IMR-90 (cell line): ENCODE data around the gene SNX5. TPM values are rescaled to one million over a fixed set of nuclear protein-coding genes. Genes with fewer than 3 reads are reported as not detected.

Experiments used
- ATAC-seq: fragments of 200-7000 bp; cut with Tn5 transposase; 2 replicates; pipeline ENCODE4 v1.9.1; 2020; ENCODE audit warnings: low read depth, mild to moderate bottlenecking, moderate library complexity
- BruUV-seq: library from RNA; stranded (reverse); fragments of 400-500 nt; replicated peaks from 2 replicates; lab custom pipeline; 2021; lab: Mats Ljungman, UMichigan
- CTCF ChIA-PET: fragments of 300-600 bp; formaldehyde crosslinking; extraction: SDS; loops from one replicate; lab custom pipeline; 2021; ENCODE audit warnings: antibody characterized with exemption; lab: Yijun Ruan, JAX
- POLR2A ChIA-PET: fragments of 300-600 bp; sonication (Branson Sonifier 250); formaldehyde crosslinking; loops from one replicate; lab custom pipeline; 2022; ENCODE audit warnings: antibody characterized with exemption; ENCODE audit not compliant: unreplicated experiment; lab: Charles Lee
- DNase-seq: peaks from one replicate; pipeline ENCODE4 v3.0.0; 2013
- H2AFZ ChIP-seq: replicated peaks from 2 replicates; pipeline ENCODE3; 2013; ENCODE audit warnings: low read length, mild to moderate bottlenecking; ENCODE audit not compliant: poor library complexity
- H2AK5ac ChIP-seq: 2 replicates; pipeline ENCODE4 v1.6.1; 2013; ENCODE audit warnings: low read depth, low read length, inconsistent platforms
- H2AK9ac ChIP-seq: replicated peaks from 2 replicates; pipeline ENCODE3; 2013; ENCODE audit warnings: mild to moderate bottlenecking, low read depth, low read length, moderate library complexity; ENCODE audit not compliant: poor library complexity
- H2BK120ac ChIP-seq: 2 replicates; pipeline ENCODE4 v1.6.1; 2013; ENCODE audit warnings: low read depth, low read length, inconsistent platforms
- H2BK15ac ChIP-seq: 3 replicates; pipeline ENCODE4 v1.6.1; 2013; ENCODE audit warnings: low read depth, low read length, inconsistent platforms
- H2BK20ac ChIP-seq: 2 replicates; pipeline ENCODE4 v1.6.1; 2013; ENCODE audit warnings: low read depth, mild to moderate bottlenecking, inconsistent platforms, low read length, moderate library complexity
- H2BK5ac ChIP-seq: 2 replicates; pipeline ENCODE4 v1.6.1; 2013; ENCODE audit warnings: mild to moderate bottlenecking, low read depth, low read length, inconsistent platforms; ENCODE audit not compliant: poor library complexity, severe bottlenecking
- H3K14ac ChIP-seq: replicated peaks from 2 replicates; pipeline ENCODE4 v1.6.1; 2013; ENCODE audit warnings: low read depth, low read length, inconsistent platforms
- H3K18ac ChIP-seq: 2 replicates; pipeline ENCODE4 v1.6.1; 2013; ENCODE audit warnings: low read depth, low read length, control low read depth
- H3K23ac ChIP-seq: 2 replicates; pipeline ENCODE4 v1.6.1; 2013; ENCODE audit warnings: low read depth, low read length, inconsistent platforms
- H3K27ac ChIP-seq: 2 replicates; pipeline ENCODE4 v1.5.1; 2013; ENCODE audit warnings: mild to moderate bottlenecking, control low read depth, low read length; ENCODE audit not compliant: insufficient read depth
- H3K27me3 ChIP-seq: 2 replicates; pipeline ENCODE4 v1.6.1; 2013; ENCODE audit warnings: low read length; ENCODE audit not compliant: control insufficient read depth, insufficient read depth
- H3K36me3 ChIP-seq: 2 replicates; pipeline ENCODE4 v1.6.1; 2013; ENCODE audit warnings: low read length, mixed read lengths; ENCODE audit not compliant: control insufficient read depth, insufficient read depth
- H3K4ac ChIP-seq: 2 replicates; pipeline ENCODE4 v1.6.1; 2013; ENCODE audit warnings: low read depth, low read length, inconsistent platforms
- H3K4me1 ChIP-seq: 2 replicates; pipeline ENCODE4 v1.6.1; 2013; ENCODE audit warnings: low read length, mixed read lengths; ENCODE audit not compliant: control insufficient read depth, insufficient read depth
- H3K4me2 ChIP-seq: 2 replicates; pipeline ENCODE4 v1.6.1; 2013; ENCODE audit warnings: low read depth, mild to moderate bottlenecking, control low read depth, low read length, moderate library complexity
- H3K4me3 ChIP-seq: 2 replicates; pipeline ENCODE4 v1.5.1; 2013; ENCODE audit warnings: low read depth, mild to moderate bottlenecking, control low read depth, low read length, moderate library complexity; ENCODE audit not compliant: insufficient read depth
- H3K56ac ChIP-seq: 2 replicates; pipeline ENCODE4 v1.6.1; 2013; ENCODE audit warnings: low read length, inconsistent platforms; ENCODE audit not compliant: insufficient read depth; ENCODE audit errors: extremely low read depth
- H3K79me1 ChIP-seq, 2 experiments: 2 replicates each; pipeline ENCODE4 v1.6.1; 2013; ENCODE audit warnings: low read length in 2 of 2, inconsistent platforms in 1 of 2, low read depth in 1 of 2
- H3K9ac ChIP-seq: 2 replicates; pipeline ENCODE4 v1.6.1; 2013; ENCODE audit warnings: low read depth, low read length, control low read depth
- H3K9me1 ChIP-seq: 2 replicates; pipeline ENCODE4 v1.6.1; 2013; ENCODE audit warnings: low read length, inconsistent platforms; ENCODE audit not compliant: insufficient read depth
- H3K9me3 ChIP-seq: 2 replicates; pipeline ENCODE4 v1.6.1; 2013; ENCODE audit warnings: low read length; ENCODE audit not compliant: control insufficient read depth, insufficient read depth
- H4K20me1 ChIP-seq: 2 replicates; pipeline ENCODE4 v1.6.1; 2013; ENCODE audit warnings: low read length, inconsistent platforms; ENCODE audit not compliant: insufficient read depth
- H4K5ac ChIP-seq: 2 replicates; pipeline ENCODE4 v1.6.1; 2013; ENCODE audit warnings: mild to moderate bottlenecking, low read depth, low read length, control low read depth
- H4K8ac ChIP-seq, 2 experiments: 2 replicates each; pipeline ENCODE4 v1.6.1; 2013; ENCODE audit warnings: low read depth in 2 of 2, low read length in 2 of 2, control low read depth in 1 of 2, inconsistent platforms in 1 of 2
- H4K91ac ChIP-seq: 2 replicates; pipeline ENCODE4 v1.6.1; 2013; ENCODE audit warnings: low read depth, low read length, inconsistent platforms; ENCODE audit not compliant: insufficient read depth
- MAZ ChIP-seq: IDR thresholded peaks from 2 replicates; pipeline ENCODE4 v1.6.1; 2012; ENCODE audit warnings: low read depth, mild to moderate bottlenecking, low read length, improper control_type of control experiment, moderate library complexity, borderline replicate concordance
- POLR2A ChIP-seq: IDR thresholded peaks from 2 replicates; pipeline ENCODE4 v1.6.1; 2012; ENCODE audit warnings: mild to moderate bottlenecking, low read depth, low read length
- WGBS, 2 experiments: methylation state at CpG; one replicate each; pipeline versions ENCODE4 v1.1.5 to v1.1.7; 2013; ENCODE audit warnings: missing lambda C conversion rate in 2 of 2; ENCODE audit not compliant: insufficient read length in 1 of 2; ENCODE audit errors: extremely low coverage in 2 of 2; 5-methylcytosine and 5-hydroxymethylcytosine counted together
- dilution Hi-C: fragments of 300-500 bp; cut with HindIII; formaldehyde crosslinking; loops from one replicate; pipeline ENCODE4 v1.14.3; 2018; ENCODE audit warnings: low sequenced_read_pairs; ENCODE audit not compliant: unreplicated experiment
- in situ Hi-C: fragments of 300-500 bp; cut with MboI; formaldehyde crosslinking; loops from 3 replicates; pipeline ENCODE4 v1.14.3; 2019; ENCODE audit warnings: low sequenced_read_pairs, inconsistent platforms, mixed read lengths
- intact Hi-C: fragments of 100-400 bp; cut with micrococcal nuclease; formaldehyde crosslinking; loops from 2 replicates; pipeline ENCODE4 v1.10.0; 2022
- polyA plus RNA-seq, 3 experiments: library from polyadenylated mRNA; depleted of rRNA; stranded (reverse); fragments of >200 nt; gene quantifications; 2 replicates each; pipeline ENCODE4 v1.2.3, GENCODE V29; 2012; ENCODE audit warnings: low replicate concordance in 1 of 3
- total RNA-seq: library from RNA; depleted of rRNA; stranded (reverse); fragments of >200 nt; gene quantifications from 2 replicates; pipeline ENCODE4 v1.2.3, GENCODE V29; 2012
- TF ChIP-seq, protein P1 (sequence below): fragments of 150-350 bp; IDR thresholded peaks from 2 replicates; pipeline ENCODE4 v1.6.1; 2017; ENCODE audit warnings: mild to moderate bottlenecking, antibody characterized with exemption, low read length, low read depth
- TF ChIP-seq, protein P2 (sequence below): conservative IDR thresholded peaks from 2 replicates; pipeline ENCODE4 v1.5.1; 2012; ENCODE audit warnings: mild to moderate bottlenecking, low read depth, low read length, improper control_type of control experiment

The SNX5 gene
- total and polyA plus RNA-seq, 2 of the 4 experiments (the other 2 are of a cell fraction) = 65.4 to 92.8 TPM

GRCh38 chr20:17896771-17897369, 71.7 kb downstream of the SNX5 start (continued):
- TF ChIP-seq, protein P1, sequence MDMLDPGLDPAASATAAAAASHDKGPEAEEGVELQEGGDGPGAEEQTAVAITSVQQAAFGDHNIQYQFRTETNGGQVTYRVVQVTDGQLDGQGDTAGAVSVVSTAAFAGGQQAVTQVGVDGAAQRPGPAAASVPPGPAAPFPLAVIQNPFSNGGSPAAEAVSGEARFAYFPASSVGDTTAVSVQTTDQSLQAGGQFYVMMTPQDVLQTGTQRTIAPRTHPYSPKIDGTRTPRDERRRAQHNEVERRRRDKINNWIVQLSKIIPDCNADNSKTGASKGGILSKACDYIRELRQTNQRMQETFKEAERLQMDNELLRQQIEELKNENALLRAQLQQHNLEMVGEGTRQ = no peak

DNA sequence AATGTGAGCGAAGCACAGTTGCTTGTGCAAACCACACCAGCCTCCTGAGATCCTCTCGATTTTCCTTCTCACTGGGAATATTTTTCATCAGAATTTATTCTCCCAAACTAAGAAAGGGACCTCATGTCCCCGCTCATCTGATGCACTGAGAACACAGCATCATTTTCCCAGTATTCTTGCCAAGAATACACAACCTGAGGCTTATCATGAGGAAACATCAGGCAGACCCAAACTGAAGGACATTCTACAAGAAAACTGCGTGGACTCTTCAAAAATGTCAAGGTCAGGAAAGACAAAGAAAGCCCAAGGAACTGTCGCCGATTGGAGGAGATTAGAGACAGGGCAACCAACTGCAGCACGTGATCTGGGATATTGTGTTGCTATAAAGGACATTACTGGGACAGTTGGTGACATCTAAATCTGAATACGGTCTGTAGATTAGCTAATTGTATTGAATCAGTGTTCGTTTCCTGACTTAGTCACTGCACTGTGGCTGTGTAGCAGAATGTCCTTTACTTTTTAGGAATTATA, 72.3 kb downstream of the SNX5 start:
- BruUV-seq = no TSS peak
- Histone ChIP-seq H2BK20ac (peak overlapping the region; percentile 60), H3K27ac (peak overlapping the region; percentile 76), H3K9me3 (no peaks in the 10 kb centered on the region), H4K8ac (peak overlapping the region; percentile 20 to 75; a peak in 3 of 4 replicates), H3K9ac (peak overlapping the region; percentile 51), H3K56ac (peak overlapping the region; percentile 50), H3K14ac (peak overlapping the region; percentile 59), H4K20me1 (no peaks in the 10 kb centered on the region), H3K36me3 (no peaks in the 10 kb centered on the region), H2BK120ac (peak overlapping the region; percentile 83), H3K79me1 (peaks cover 0 to 12% of the 10 kb centered on the region in 2 experiments; a peak in 2 of 4 replicates), H4K91ac (peak overlapping the region; percentile 49), H3K23ac (peak overlapping the region; percentile 73), H3K27me3 (no peaks in the 10 kb centered on the region), H2AK5ac (peak overlapping the region; percentile 22; the same call in 1 of the 2 replicates), H3K4me1 (peaks cover 13% of the 10 kb centered on the region), H3K9me1 (peaks cover 7% of the 10 kb centered on the region), H3K4me2 (peak overlapping the region; percentile 66), H2BK5ac (peak overlapping the region; percentile 63), H2AFZ (peak overlapping the region; percentile 78), H3K4me3 (no peak overlapping the region), H3K18ac (peak overlapping the region; percentile 56), H3K4ac (peak overlapping the region; percentile 70), H2AK9ac (peak overlapping the region; percentile 19), H2BK15ac (peak overlapping the region; percentile 73; the same call in 2 of the 3 replicates), H4K5ac (peak overlapping the region; percentile 52)
- in situ Hi-C loops = loop anchor here (5.0 kb wide), 1 partner anchor 219 kb away; no protein-coding TSS in a partner anchor
- ChIA-PET CTCF (interaction anchor here (0.9 to 1.4 kb wide), 4 partner anchors 42 to 102 kb away, joined by 3 to 5 read pairs (median 4); no protein-coding TSS in a partner anchor), POLR2A (interaction anchor here (0.9 kb wide), 1 partner anchor 214 kb away, joined by 4 read pairs; the partner anchor contains the start of gene RRBP1)
- 42% methylated on average over 6 of the region's 9 CpGs; no CpG with 5 or more reads in 1 of the 2 experiments for WGBS, 2 experiments
- ATAC-seq (no peak), DNase-seq (no peak)
- TF ChIP-seq, protein P1 = peak; percentile 42; the same call in 1 of the 2 replicates
- TF ChIP-seq POLR2A = no peak
- TF ChIP-seq, protein P2, sequence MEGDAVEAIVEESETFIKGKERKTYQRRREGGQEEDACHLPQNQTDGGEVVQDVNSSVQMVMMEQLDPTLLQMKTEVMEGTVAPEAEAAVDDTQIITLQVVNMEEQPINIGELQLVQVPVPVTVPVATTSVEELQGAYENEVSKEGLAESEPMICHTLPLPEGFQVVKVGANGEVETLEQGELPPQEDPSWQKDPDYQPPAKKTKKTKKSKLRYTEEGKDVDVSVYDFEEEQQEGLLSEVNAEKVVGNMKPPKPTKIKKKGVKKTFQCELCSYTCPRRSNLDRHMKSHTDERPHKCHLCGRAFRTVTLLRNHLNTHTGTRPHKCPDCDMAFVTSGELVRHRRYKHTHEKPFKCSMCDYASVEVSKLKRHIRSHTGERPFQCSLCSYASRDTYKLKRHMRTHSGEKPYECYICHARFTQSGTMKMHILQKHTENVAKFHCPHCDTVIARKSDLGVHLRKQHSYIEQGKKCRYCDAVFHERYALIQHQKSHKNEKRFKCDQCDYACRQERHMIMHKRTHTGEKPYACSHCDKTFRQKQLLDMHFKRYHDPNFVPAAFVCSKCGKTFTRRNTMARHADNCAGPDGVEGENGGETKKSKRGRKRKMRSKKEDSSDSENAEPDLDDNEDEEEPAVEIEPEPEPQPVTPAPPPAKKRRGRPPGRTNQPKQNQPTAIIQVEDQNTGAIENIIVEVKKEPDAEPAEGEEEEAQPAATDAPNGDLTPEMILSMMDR = no peak
- no peak for TF ChIP-seq MAZ
- dilution Hi-C loops = no loop called here
- intact Hi-C loops = loop anchor here (5.0 kb wide), 2 partner anchors 54 to 389 kb away; no protein-coding TSS in a partner anchor
